B cell (primary cell): Measurements from ENCODE around the gene BIVM. TPM values are rescaled to one million over a fixed set of nuclear protein-coding genes. Genes with fewer than 3 reads are reported as not detected.

Source experiments
- ATAC-seq: fragments of 200-7000 bp; cut with Tn5 transposase; one replicate; pipeline ENCODE4 v1.10.0; 2021; ENCODE audit warnings: low read depth, mild to moderate bottlenecking, moderate number of reproducible peaks, moderate library complexity
- CTCF ChIA-PET: fragments of 350-600 bp; sonication (Branson Sonifier 250); formaldehyde crosslinking; loops from one replicate; lab custom pipeline; 2021; ENCODE audit warnings: antibody characterized with exemption, inconsistent platforms; lab: Charles Lee
- POLR2A ChIA-PET: fragments of 350-600 bp; sonication (Branson Sonifier 250); formaldehyde crosslinking; loops from one replicate; lab custom pipeline; 2021; ENCODE audit warnings: antibody characterized with exemption; lab: Charles Lee
- DNase-seq: peaks from one replicate; pipeline ENCODE4 v3.0.0; 2013
- H2AFZ ChIP-seq: 2 replicates; pipeline ENCODE4 v1.6.1; 2012; ENCODE audit warnings: mild to moderate bottlenecking, low read depth, low read length; ENCODE audit not compliant: insufficient read depth, poor library complexity, severe bottlenecking
- H3K27ac ChIP-seq, 2 donors: 1 replicate in 1 of 2; 2 replicates in 1 of 2; pipeline ENCODE4 v1.5.1; 2012 to 2013; ENCODE audit warnings: low read length in 2 of 2, mild to moderate bottlenecking in 2 of 2, moderate library complexity in 1 of 2
- H3K27me3 ChIP-seq, 4 experiments: fragments of 200-600 bp in 1 of 4; sonication (generic) in 1 of 4; replicated peaks in 1 of 4; 1 replicate in 2 of 4; 2 replicates in 2 of 4; pipeline versions ENCODE4 v1.6.1 to v1.7.0; 2013 to 2016; ENCODE audit warnings: low read length in 3 of 4, mild to moderate bottlenecking in 2 of 4, mixed read lengths in 1 of 4, moderate library complexity in 1 of 4; ENCODE audit not compliant: insufficient read depth in 4 of 4, control insufficient read depth in 3 of 4; ENCODE audit errors: control extremely low read depth in 1 of 4
- H3K36me3 ChIP-seq, 2 experiments: replicated peaks in 1 of 2; 1 replicate in 1 of 2; 2 replicates in 1 of 2; pipeline versions ENCODE4 v1.6.1 to v1.7.1; 2013; ENCODE audit warnings: low read length in 1 of 2; ENCODE audit not compliant: insufficient read depth in 2 of 2, control insufficient read depth in 1 of 2; ENCODE audit errors: control extremely low read depth in 1 of 2, extremely low read depth in 1 of 2
- H3K4me1 ChIP-seq, 2 donors: fragments of 200-600 bp in 1 of 2; sonication (generic) in 1 of 2; 1 replicate in 1 of 2; 2 replicates in 1 of 2; pipeline versions ENCODE4 v1.5.1 to v1.6.1; 2013 to 2017; ENCODE audit warnings: low read length in 2 of 2; ENCODE audit not compliant: control insufficient read depth in 2 of 2, insufficient read depth in 2 of 2
- H3K4me2 ChIP-seq: replicated peaks from 2 replicates; pipeline ENCODE3; 2012; ENCODE audit warnings: mild to moderate bottlenecking, low read depth, low read length; ENCODE audit not compliant: poor library complexity, severe bottlenecking
- H3K4me3 ChIP-seq, 5 experiments: fragments of 200-600 bp in 1 of 5; sonication (generic) in 1 of 5; 1 replicate in 3 of 5; 2 replicates in 2 of 5; pipeline versions ENCODE4 v1.5.1 to v1.7.0; 2011 to 2016; ENCODE audit warnings: low read length in 4 of 5, mild to moderate bottlenecking in 4 of 5, low read depth in 2 of 5, control low read depth in 1 of 5, moderate library complexity in 1 of 5; ENCODE audit not compliant: insufficient read depth in 1 of 5; ENCODE audit errors: control extremely low read depth in 1 of 5, extremely low read depth in 1 of 5
- H3K79me2 ChIP-seq: fragments of 200-600 bp; sonication (generic); one replicate; pipeline ENCODE4 v1.6.0; 2016; ENCODE audit warnings: low read length; ENCODE audit not compliant: control insufficient read depth, insufficient read depth
- H3K9ac ChIP-seq: fragments of 200-600 bp; sonication (generic); 2 replicates; pipeline ENCODE4 v1.6.1; 2017; ENCODE audit warnings: mild to moderate bottlenecking, low read length, moderate library complexity
- H3K9me3 ChIP-seq, 3 donors: one replicate each; pipeline versions ENCODE4 v1.6.1 to v1.7.1; 2013; ENCODE audit warnings: low read length in 2 of 3; ENCODE audit not compliant: control insufficient read depth in 2 of 3, insufficient read depth in 1 of 3; ENCODE audit errors: control extremely low read depth in 1 of 3
- H4K20me1 ChIP-seq: 2 replicates; pipeline ENCODE4 v1.6.0; 2012; ENCODE audit warnings: mild to moderate bottlenecking, low read length; ENCODE audit not compliant: insufficient read depth, control insufficient read depth, poor library complexity, severe bottlenecking
- H3K27ac Mint-ChIP-seq: one replicate; pipeline ENCODE4 v1.8.0; 2021; ENCODE audit warnings: mixed read lengths
- H3K27me3 Mint-ChIP-seq: one replicate; pipeline ENCODE4 v1.8.0; 2021; ENCODE audit warnings: mixed read lengths
- H3K4me1 Mint-ChIP-seq: one replicate; pipeline ENCODE4 v1.8.0; 2021; ENCODE audit warnings: mixed read lengths
- H3K4me3 Mint-ChIP-seq: one replicate; pipeline ENCODE4 v1.8.0; 2021; ENCODE audit warnings: mixed read lengths
- H3K9me3 Mint-ChIP-seq: one replicate; pipeline ENCODE4 v1.8.0; 2022; ENCODE audit warnings: mixed read lengths; ENCODE audit not compliant: insufficient read depth
- EZH2 ChIP-seq: IDR thresholded peaks from 2 replicates; pipeline ENCODE4 v1.6.1; 2012; ENCODE audit warnings: borderline replicate concordance, low read depth, mild to moderate bottlenecking, moderate library complexity, low read length; ENCODE audit not compliant: insufficient read depth, poor library complexity, severe bottlenecking
- WGBS: methylation state at CpG from one replicate; pipeline ENCODE4 v1.1.5; 2013; ENCODE audit warnings: missing lambda C conversion rate; ENCODE audit not compliant: insufficient coverage; 5-methylcytosine and 5-hydroxymethylcytosine counted together
- intact Hi-C: fragments of 100-400 bp; cut with micrococcal nuclease; formaldehyde crosslinking; loops from one replicate; pipeline ENCODE4 v1.10.0; 2022
- polyA plus RNA-seq: library from polyadenylated mRNA; depleted of rRNA; stranded (reverse); fragments of >200 nt; gene quantifications from 2 replicates; pipeline ENCODE4 v1.2.3, GENCODE V29; 2012
- total RNA-seq, 2 donors: library from RNA; stranded (reverse); fragments of 120-200 nt in 1 of 2; gene quantifications; 1 replicate in 1 of 2; 2 replicates in 1 of 2; pipeline versions ENCODE4 v1.2.3 to v1.2.4, GENCODE V29; 2013 to 2022
- TF ChIP-seq, protein P1 (sequence below): fragments of 200-600 bp; IDR thresholded peaks from one replicate; pipeline ENCODE4 v1.8.0; 2022; ENCODE audit warnings: antibody characterized with exemption, mild to moderate bottlenecking

The BIVM gene
- total and polyA plus RNA-seq, 2 donors (not counting 1 experiment from before 2014, with no cell fraction given), result 1.0 to 3.6 TPM

DNA sequence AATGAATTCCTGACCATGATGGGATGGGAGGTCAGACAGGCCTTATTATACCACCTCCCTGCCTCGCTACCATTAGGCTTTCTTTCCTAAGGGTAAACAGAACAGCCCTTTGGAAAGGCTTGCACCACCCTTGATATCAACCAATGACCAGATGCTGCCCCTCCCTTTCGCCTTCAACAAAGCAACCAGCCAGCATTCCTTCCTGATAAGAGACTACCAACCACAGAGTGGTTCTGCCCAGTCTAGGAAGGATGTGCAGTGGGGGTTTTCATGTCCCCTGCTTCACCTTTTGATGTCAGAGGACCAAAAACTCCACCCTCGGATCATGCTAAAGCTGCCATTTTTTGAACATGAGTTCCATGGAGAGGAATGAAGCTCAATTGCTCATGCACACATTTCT is 47.0 kb upstream of the BIVM start:
- intact Hi-C loops, result no loop called here
- H3K9ac ChIP-seq, result no peak overlapping the region
- no peak overlapping the region for H3K4me3 ChIP-seq
- TF ChIP-seq, protein P1, sequence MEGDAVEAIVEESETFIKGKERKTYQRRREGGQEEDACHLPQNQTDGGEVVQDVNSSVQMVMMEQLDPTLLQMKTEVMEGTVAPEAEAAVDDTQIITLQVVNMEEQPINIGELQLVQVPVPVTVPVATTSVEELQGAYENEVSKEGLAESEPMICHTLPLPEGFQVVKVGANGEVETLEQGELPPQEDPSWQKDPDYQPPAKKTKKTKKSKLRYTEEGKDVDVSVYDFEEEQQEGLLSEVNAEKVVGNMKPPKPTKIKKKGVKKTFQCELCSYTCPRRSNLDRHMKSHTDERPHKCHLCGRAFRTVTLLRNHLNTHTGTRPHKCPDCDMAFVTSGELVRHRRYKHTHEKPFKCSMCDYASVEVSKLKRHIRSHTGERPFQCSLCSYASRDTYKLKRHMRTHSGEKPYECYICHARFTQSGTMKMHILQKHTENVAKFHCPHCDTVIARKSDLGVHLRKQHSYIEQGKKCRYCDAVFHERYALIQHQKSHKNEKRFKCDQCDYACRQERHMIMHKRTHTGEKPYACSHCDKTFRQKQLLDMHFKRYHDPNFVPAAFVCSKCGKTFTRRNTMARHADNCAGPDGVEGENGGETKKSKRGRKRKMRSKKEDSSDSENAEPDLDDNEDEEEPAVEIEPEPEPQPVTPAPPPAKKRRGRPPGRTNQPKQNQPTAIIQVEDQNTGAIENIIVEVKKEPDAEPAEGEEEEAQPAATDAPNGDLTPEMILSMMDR, result no peak
- TF ChIP-seq EZH2, result no peak
- Mint-ChIP-seq H3K4me1 (no peaks in the 10 kb centered on the region), H3K9me3 (peaks cover 2% of the 10 kb centered on the region), H3K27ac (no peak overlapping the region), H3K27me3 (peaks cover 20% of the 10 kb centered on the region), H3K4me3 (no peak overlapping the region)
- WGBS, result 86% methylated on average over 1 of the region's 3 CpGs
- ChIA-PET CTCF (no interaction called here), POLR2A (no interaction called here)
- H3K9me3 ChIP-seq, result no peaks in the 10 kb centered on the region
- H2AFZ ChIP-seq, result no peak overlapping the region
- no peaks in the 10 kb centered on the region for H3K36me3 ChIP-seq
- H4K20me1 ChIP-seq, result no peaks in the 10 kb centered on the region
- ATAC-seq (no peak), DNase-seq (no peak)
- H3K27me3 ChIP-seq, result no peaks in the 10 kb centered on the region
- no peak overlapping the region for H3K27ac ChIP-seq
- H3K79me2 ChIP-seq, result no peaks in the 10 kb centered on the region
- H3K4me2 ChIP-seq, result no peak overlapping the region
- no peaks in the 10 kb centered on the region for H3K4me1 ChIP-seq

DNA sequence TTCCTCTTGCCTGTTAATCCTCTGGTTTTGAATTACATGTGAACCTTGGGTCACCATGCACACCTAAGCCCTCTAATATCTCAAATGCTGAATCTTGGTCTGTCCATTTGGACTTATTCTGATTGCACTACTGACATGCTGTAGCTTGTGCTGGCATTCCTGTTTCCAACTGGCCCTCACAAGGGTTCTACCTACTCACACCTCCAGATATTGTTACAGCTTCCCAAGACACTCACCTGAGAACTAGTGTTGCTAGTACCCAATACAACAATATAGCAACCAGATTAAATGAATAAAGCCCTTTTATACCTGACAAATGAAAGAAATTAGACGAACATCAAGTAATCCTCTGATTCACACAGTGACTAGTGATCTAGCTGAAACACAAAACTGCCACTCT is 41.9 kb upstream of the BIVM start:
- Mint-ChIP-seq H3K4me1 (no peaks in the 10 kb centered on the region), H3K9me3 (peaks cover 2% of the 10 kb centered on the region), H3K27ac (no peak overlapping the region), H3K4me3 (no peak overlapping the region), H3K27me3 (no peaks in the 10 kb centered on the region)
- intact Hi-C loops, result no loop called here
- Histone ChIP-seq H3K79me2 (no peaks in the 10 kb centered on the region), H3K27me3 (no peaks in the 10 kb centered on the region), H2AFZ (no peak overlapping the region), H3K4me3 (no peak overlapping the region), H3K27ac (no peak overlapping the region), H3K9me3 (no peaks in the 10 kb centered on the region), H3K9ac (no peak overlapping the region), H3K36me3 (no peaks in the 10 kb centered on the region), H3K4me1 (no peaks in the 10 kb centered on the region), H3K4me2 (no peak overlapping the region), H4K20me1 (no peaks in the 10 kb centered on the region)
- ATAC-seq, result no peak
- no peak for TF ChIP-seq EZH2
- TF ChIP-seq, protein P1, result no peak
- WGBS, result no CpG with 5 or more reads among the region's 1 CpG
- DNase-seq, result no peak
- ChIA-PET POLR2A (no interaction called here), CTCF (interaction anchor here (0.7 kb wide), 1 partner anchor 175 kb away, joined by 3 read pairs; no protein-coding TSS in a partner anchor)
